CD14-positive monocyte (primary cell): ENCODE results near the gene HSPA1B. TPM values are rescaled to one million over a fixed set of nuclear protein-coding genes. Genes with fewer than 3 reads are reported as not detected.

Experiments used
- DNase-seq, 3 donors: peaks; one replicate each; pipeline ENCODE4 v3.0.0-alpha.2; 2011 to 2022
- H2AFZ ChIP-seq: 2 replicates; pipeline ENCODE4 v1.6.0; 2012; ENCODE audit warnings: mild to moderate bottlenecking, low read depth, low read length, inconsistent platforms; ENCODE audit not compliant: insufficient read depth, poor library complexity, severe bottlenecking
- H3K27ac ChIP-seq, 2 donors: 1 replicate in 1 of 2; 2 replicates in 1 of 2; pipeline ENCODE4 v1.5.1; 2012 to 2013; ENCODE audit warnings: low read length in 2 of 2, control low read depth in 1 of 2, inconsistent platforms in 1 of 2, low read depth in 1 of 2, mild to moderate bottlenecking in 1 of 2
- H3K27me3 ChIP-seq, 2 donors: one replicate each; pipeline versions ENCODE4 v1.6.0 to v1.6.1; 2011 to 2013; ENCODE audit warnings: low read length in 2 of 2; ENCODE audit not compliant: control insufficient read depth in 2 of 2, insufficient read depth in 2 of 2
- H3K36me3 ChIP-seq, 2 donors: replicated peaks in 1 of 2; 1 replicate in 1 of 2; 2 replicates in 1 of 2; pipeline versions ENCODE4 v1.5.1 to v1.6.1; 2012 to 2013; ENCODE audit warnings: low read length in 2 of 2, control low read depth in 1 of 2, inconsistent platforms in 1 of 2, mild to moderate bottlenecking in 1 of 2; ENCODE audit not compliant: insufficient read depth in 2 of 2, control insufficient read depth in 1 of 2
- H3K4me1 ChIP-seq, 2 donors: 1 replicate in 1 of 2; 2 replicates in 1 of 2; pipeline versions ENCODE4 v1.5.1 to v1.6.1; 2012 to 2013; ENCODE audit warnings: low read length in 2 of 2, control low read depth in 1 of 2, inconsistent platforms in 1 of 2, mild to moderate bottlenecking in 1 of 2, moderate library complexity in 1 of 2; ENCODE audit not compliant: insufficient read depth in 2 of 2, control insufficient read depth in 1 of 2
- H3K4me2 ChIP-seq: replicated peaks from 2 replicates; pipeline ENCODE3; 2012; ENCODE audit warnings: low read length, moderate library complexity, mild to moderate bottlenecking; ENCODE audit not compliant: poor library complexity, severe bottlenecking; ENCODE audit errors: extremely low read depth
- H3K4me3 ChIP-seq, 3 experiments: fragments of 200-600 bp in 1 of 3; sonication (generic) in 1 of 3; replicated peaks in 1 of 3; 1 replicate in 2 of 3; 2 replicates in 1 of 3; pipeline ENCODE4 v1.5.1; 2011 to 2013; ENCODE audit warnings: low read length in 3 of 3, mild to moderate bottlenecking in 3 of 3, control low read depth in 2 of 3, low read depth in 2 of 3, inconsistent platforms in 1 of 3, moderate library complexity in 1 of 3
- H3K79me2 ChIP-seq: 2 replicates; pipeline ENCODE4 v1.6.0; 2012; ENCODE audit warnings: mild to moderate bottlenecking, control low read depth, inconsistent platforms, low read length, moderate library complexity; ENCODE audit not compliant: insufficient read depth
- H3K9ac ChIP-seq: 2 replicates; pipeline ENCODE4 v1.6.0; 2017; ENCODE audit warnings: low read length, mild to moderate bottlenecking; ENCODE audit not compliant: insufficient read depth, poor library complexity, severe bottlenecking
- H3K9me3 ChIP-seq, 2 donors: replicated peaks in 1 of 2; 1 replicate in 1 of 2; 2 replicates in 1 of 2; pipeline versions ENCODE4 v1.5.1 to v1.6.1; 2012 to 2013; ENCODE audit warnings: low read length in 2 of 2, control low read depth in 1 of 2; ENCODE audit not compliant: control insufficient read depth in 1 of 2, insufficient read depth in 1 of 2
- H4K20me1 ChIP-seq: 2 replicates; pipeline ENCODE4 v1.6.0; 2012; ENCODE audit warnings: mild to moderate bottlenecking, low read length, control low read depth, moderate library complexity; ENCODE audit not compliant: insufficient read depth
- H3K27ac Mint-ChIP-seq, 7 donors: one replicate each; pipeline ENCODE4 v1.8.0; 2020; ENCODE audit warnings: mild to moderate bottlenecking in 7 of 7, mixed read lengths in 7 of 7, moderate library complexity in 6 of 7, inconsistent platforms in 2 of 7
- H3K27me3 Mint-ChIP-seq, 3 donors: one replicate each; pipeline ENCODE4 v1.8.0; 2021 to 2022; ENCODE audit warnings: low read depth in 3 of 3, mild to moderate bottlenecking in 3 of 3, mixed read lengths in 3 of 3, moderate library complexity in 3 of 3, inconsistent platforms in 1 of 3
- H3K36me3 Mint-ChIP-seq, 2 donors: one replicate each; pipeline ENCODE4 v1.8.0; 2020; ENCODE audit warnings: mixed read lengths in 2 of 2, inconsistent platforms in 1 of 2, mild to moderate bottlenecking in 1 of 2
- H3K4me1 Mint-ChIP-seq: one replicate; pipeline ENCODE4 v1.8.0; 2020; ENCODE audit warnings: mild to moderate bottlenecking, mixed read lengths
- H3K4me3 Mint-ChIP-seq, 2 donors: one replicate each; pipeline ENCODE4 v1.8.0; 2020; ENCODE audit warnings: mild to moderate bottlenecking in 2 of 2, mixed read lengths in 2 of 2, moderate library complexity in 1 of 2
- H3K9me3 Mint-ChIP-seq, 7 donors: one replicate each; pipeline ENCODE4 v1.8.0; 2020 to 2022; ENCODE audit warnings: mixed read lengths in 7 of 7, mild to moderate bottlenecking in 6 of 7, moderate library complexity in 6 of 7, inconsistent platforms in 2 of 7
- CTCF ChIP-seq: fragments of 200-600 bp; IDR thresholded peaks from one replicate; pipeline ENCODE4 v1.8.0; 2022; ENCODE audit warnings: antibody characterized with exemption, mild to moderate bottlenecking
- WGBS: methylation state at CpG from one replicate; pipeline ENCODE4 v1.1.5; 2013; ENCODE audit warnings: missing lambda C conversion rate; ENCODE audit not compliant: insufficient coverage; 5-methylcytosine and 5-hydroxymethylcytosine counted together
- intact Hi-C, 2 donors: fragments of 100-400 bp; cut with micrococcal nuclease; formaldehyde crosslinking; loops; one replicate each; pipeline versions ENCODE4 v1.15.0 to v1.15.1; 2023
- polyA plus RNA-seq, 3 donors: library from polyadenylated mRNA; depleted of rRNA in 1 of 3; unstranded in 2 of 3; stranded (reverse) in 1 of 3; fragments of 300-500 nt in 2 of 3; fragments of >200 nt in 1 of 3; fragmentation: Illumina TruSeq in 2 of 3; gene quantifications; 1 replicate in 2 of 3; 2 replicates in 1 of 3; pipeline ENCODE4 v1.2.3, GENCODE V29; 2012 to 2021

HSPA1B gene
- polyA plus RNA-seq, 3 donors = 3.4 to 81.4 (median 4.8) TPM

GRCh38 chr6:31811645-31812044 is 15.9 kb upstream of the HSPA1B start:
- H3K4me1 ChIP-seq = peaks cover 22 to 28% of the 10 kb centered on the region in 2 donors
- WGBS = 99% methylated on average over 10 of the region's 12 CpGs
- no peak for DNase-seq
- Mint-ChIP-seq H3K4me3 (no peak overlapping the region), H3K27ac (peak overlapping the region in 1 of 7 donors; percentile 68), H3K4me1 (peaks cover 23% of the 10 kb centered on the region), H3K27me3 (peaks cover 0 to 2% (median 0%) of the 10 kb centered on the region in 3 donors), H3K9me3 (no peaks in the 10 kb centered on the region), H3K36me3 (peaks cover 20 to 37% of the 10 kb centered on the region in 2 donors)
- H3K4me2 ChIP-seq = no peak overlapping the region
- H3K9ac ChIP-seq = no peak overlapping the region
- no peaks in the 10 kb centered on the region for H3K27me3 ChIP-seq
- H2AFZ ChIP-seq = no peak overlapping the region
- peaks cover 22% of the 10 kb centered on the region for H3K79me2 ChIP-seq
- peaks cover 11 to 23% of the 10 kb centered on the region in 2 donors for H3K36me3 ChIP-seq
- no peaks in the 10 kb centered on the region for H4K20me1 ChIP-seq
- no peak for TF ChIP-seq CTCF
- no peak overlapping the region for H3K27ac ChIP-seq
- H3K9me3 ChIP-seq = no peaks in the 10 kb centered on the region
- intact Hi-C loops = no loop called here
- H3K4me3 ChIP-seq = no peak overlapping the region

GRCh38 chr6:31813465-31813849 is 14.1 kb upstream of the HSPA1B start:
- H3K79me2 ChIP-seq = peaks cover 36% of the 10 kb centered on the region

More at GRCh38 chr6:31813465-31813849, 14.1 kb upstream of the HSPA1B start:
- Histone ChIP-seq H3K27me3 (no peaks in the 10 kb centered on the region), H4K20me1 (no peaks in the 10 kb centered on the region), H3K9me3 (no peaks in the 10 kb centered on the region), H3K4me2 (peak overlapping the region; percentile 95), H3K36me3 (peaks cover 11 to 23% of the 10 kb centered on the region in 2 donors), H3K4me3 (peak overlapping the region in 1 of 3 experiments; percentile 94), H2AFZ (peak overlapping the region; percentile 53), H3K4me1 (peaks cover 24 to 36% of the 10 kb centered on the region in 2 donors), H3K9ac (peak overlapping the region; percentile 40), H3K27ac (peak overlapping the region; percentile 55 to 58)
- DNase-seq = no peak
- WGBS = 93% methylated on average over 3 of the region's 7 CpGs
- Mint-ChIP-seq H3K4me1 (peaks cover 31% of the 10 kb centered on the region), H3K27ac (peak overlapping the region; percentile 85 to 96 (median 92)), H3K36me3 (peaks cover 20 to 38% of the 10 kb centered on the region in 2 donors), H3K4me3 (no peak overlapping the region), H3K27me3 (peaks cover 0 to 2% (median 0%) of the 10 kb centered on the region in 3 donors), H3K9me3 (no peaks in the 10 kb centered on the region)
- TF ChIP-seq CTCF = no peak
- intact Hi-C loops = no loop called here
